Adrenal gland (tissue), 12 donors: ENCODE data around the gene AGA. TPM values are rescaled to one million over a fixed set of nuclear protein-coding genes. Genes with fewer than 3 reads are reported as not detected.

Source experiments
- DNase-seq, 7 donors: peaks; one replicate each; pipeline ENCODE4 v3.0.0-alpha.2; 2019 to 2020
- H3K27ac ChIP-seq, 5 donors: fragments of 200-600 bp; sonication (generic) in 4 of 5; 1 replicate in 3 of 5; 2 replicates in 2 of 5; pipeline versions ENCODE4 v1.5.1 to v1.8.0; 2016 to 2020; ENCODE audit warnings: mild to moderate bottlenecking in 1 of 5
- H3K27me3 ChIP-seq: fragments of 200-600 bp; 2 replicates; pipeline ENCODE4 v1.8.0; 2021
- H3K36me3 ChIP-seq, 2 donors: fragments of 200-600 bp; replicated peaks in 1 of 2; 1 replicate in 1 of 2; 2 replicates in 1 of 2; pipeline versions ENCODE4 v1.5.1 to v1.8.0; 2018 to 2022
- H3K4me1 ChIP-seq, 2 donors: fragments of 200-600 bp; replicated peaks in 1 of 2; 1 replicate in 1 of 2; 2 replicates in 1 of 2; pipeline versions ENCODE4 v1.5.1 to v1.8.0; 2018 to 2021
- H3K4me3 ChIP-seq, 4 donors: fragments of 200-600 bp; sonication (generic) in 3 of 4; one replicate each; pipeline ENCODE4 v1.5.1; 2016 to 2018
- H3K9me3 ChIP-seq, 3 donors: fragments of 200-600 bp; sonication (generic) in 1 of 3; replicated peaks in 1 of 3; 1 replicate in 2 of 3; 2 replicates in 1 of 3; pipeline versions ENCODE4 v1.5.1 to v1.8.0; 2016 to 2021
- CTCF ChIP-seq, 6 experiments: fragments of 450-650 bp in 4 of 6; fragments of 200-600 bp in 2 of 6; sonication (generic) in 1 of 6; IDR thresholded peaks; 1 replicate in 5 of 6; 2 replicates in 1 of 6; pipeline versions ENCODE4 v1.5.1 to v1.8.0; 2016 to 2021; ENCODE audit warnings: antibody characterized with exemption in 6 of 6, mild to moderate bottlenecking in 2 of 6, moderate library complexity in 1 of 6
- POLR2A ChIP-seq, 2 donors: fragments of 450-650 bp; IDR thresholded peaks; one replicate each; pipeline ENCODE4 v1.6.1; 2017; ENCODE audit warnings: antibody characterized with exemption in 2 of 2, mild to moderate bottlenecking in 2 of 2, moderate library complexity in 1 of 2
- WGBS, 4 donors: extraction: QIAGEN DNeasy Blood & Tissue Kit in 2 of 4; methylation state at CpG; one replicate each; pipeline versions ENCODE4 v1.1.5 to v1.1.7; 2013 to 2017; 5-methylcytosine and 5-hydroxymethylcytosine counted together
- intact Hi-C, 2 donors: fragments of 100-400 bp; cut with DNase I; formaldehyde crosslinking; loops; one replicate each; pipeline versions ENCODE4 v1.14.1 to v1.15.0; 2022 to 2023
- polyA plus RNA-seq, 3 donors: library from polyadenylated mRNA; stranded (reverse); fragments of 200-250 nt in 2 of 3; fragments of 350-450 nt in 1 of 3; fragmentation: Illumina TruSeq in 1 of 3; extraction: RNeasy Lipid Tissue Mini Kit (QIAGEN cat#74804) in 1 of 3; gene quantifications; one replicate each; pipeline ENCODE4 v1.2.3, GENCODE V29; 2013 to 2014
- total RNA-seq, 9 donors: library from RNA; depleted of rRNA in 4 of 9; stranded (reverse); fragments of >200 nt in 4 of 9; fragments of 120-200 nt in 1 of 9; fragmentation: NEBNext Ultra II Directional in 1 of 9; extraction: Animal tissue kit (Norgen Biotek cat#: 25700) in 1 of 9; gene quantifications; one replicate each; pipeline versions ENCODE4 v1.1.0 to v1.2.4, GENCODE V29; 2013 to 2023
- donor health status: healthy with polysubstance abuse.
- donor health status: Bipolar disorder and iron deficiency.
- donor health status: DM: yes; HTN: yes; CAD: no.
- donor health status: DM: no; HTN: no; CAD: no.
- donor health status: DM: no; HTN: no; CAD: no.
- donor health status: DM: yes; HTN: yes; CAD: no.

AGA gene
- total and polyA plus RNA-seq, 12 donors: 8.8 to 66.9 (median 27.6) TPM

- intact Hi-C loops: no loop called here
- 67 to 83% (median 75%) methylated on average over 1 of the region's 1 CpG for WGBS, 4 donors
Measured at GRCh38 chr4:177413076-177413475, 29.2 kb downstream of the AGA start.

DNA sequence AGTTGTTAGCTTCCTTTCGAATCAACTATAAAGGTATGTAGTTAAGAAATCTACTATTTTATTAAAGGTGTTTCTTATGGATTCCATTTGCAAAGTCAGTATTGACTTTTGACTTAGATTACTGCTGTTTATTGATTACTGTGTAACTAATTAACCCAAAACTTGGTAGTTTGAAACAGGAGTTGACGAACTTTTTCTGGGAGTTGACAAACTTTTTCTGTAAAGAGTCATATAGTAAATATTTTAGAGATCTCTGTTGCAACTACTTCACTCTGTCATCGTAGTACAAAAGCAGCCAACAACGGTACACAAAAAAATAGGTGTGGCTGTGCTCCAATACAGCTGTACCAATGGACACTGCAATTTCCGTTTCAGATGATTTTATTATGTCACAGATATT lies 30.2 kb downstream of the AGA start:
- WGBS, 4 donors: 72 to 79% (median 72%) methylated on average over 5 of the region's 5 CpGs

More at GRCh38 chr4:177413076-177413475, 29.2 kb downstream of the AGA start:
- no peaks in the 10 kb centered on the region for H3K36me3 ChIP-seq
- no peak overlapping the region for H3K4me3 ChIP-seq
- no peaks in the 10 kb centered on the region for H3K9me3 ChIP-seq
- no peaks in the 10 kb centered on the region for H3K27me3 ChIP-seq
- TF ChIP-seq CTCF (IDR thresholded peaks at IDR 0.05) (no peak), POLR2A (IDR thresholded peaks at IDR 0.05) (no peak)
- H3K4me1 ChIP-seq: no peaks in the 10 kb centered on the region
- no peak for DNase-seq
- no peak overlapping the region for H3K27ac ChIP-seq

DNA sequence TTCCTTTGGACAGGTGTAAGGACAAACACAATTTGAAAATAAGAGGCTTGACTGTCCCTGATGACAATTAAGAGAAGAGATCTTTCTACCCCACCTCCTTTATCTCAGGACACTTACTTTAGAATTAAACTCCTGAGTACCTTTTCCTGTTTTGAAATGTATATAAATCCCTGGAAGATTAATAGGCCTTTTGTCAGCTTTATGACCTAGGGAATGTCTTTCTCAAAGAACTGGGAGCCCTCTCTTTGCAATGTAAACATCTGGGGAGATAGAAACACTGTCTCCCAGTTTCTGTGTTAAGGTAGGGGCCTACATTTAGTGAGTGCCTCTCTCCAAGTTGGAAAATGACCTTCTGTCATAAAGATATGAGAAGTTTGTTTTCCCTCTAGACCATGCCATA lies 31.7 kb downstream of the AGA start:
- H3K4me3 ChIP-seq: no peak overlapping the region

More for the DNA sequence above, 30.2 kb downstream of the AGA start:
- no peak overlapping the region for H3K4me3 ChIP-seq
- no peaks in the 10 kb centered on the region for H3K9me3 ChIP-seq
- no peak for DNase-seq
- H3K4me1 ChIP-seq: no peaks in the 10 kb centered on the region
- H3K27me3 ChIP-seq: no peaks in the 10 kb centered on the region
- TF ChIP-seq POLR2A (IDR thresholded peaks at IDR 0.05): no peak
- no peak for TF ChIP-seq CTCF (IDR thresholded peaks at IDR 0.05)
- no peaks in the 10 kb centered on the region for H3K36me3 ChIP-seq
- intact Hi-C loops: no loop called here
- H3K27ac ChIP-seq: no peak overlapping the region

GRCh38 chr4:177408023-177408422 lies 34.2 kb downstream of the AGA start:
- Histone ChIP-seq H3K27me3 (no peaks in the 10 kb centered on the region), H3K36me3 (no peaks in the 10 kb centered on the region), H3K27ac (no peak overlapping the region), H3K9me3 (no peaks in the 10 kb centered on the region), H3K4me3 (no peak overlapping the region), H3K4me1 (no peaks in the 10 kb centered on the region)
- TF ChIP-seq POLR2A (IDR thresholded peaks at IDR 0.05) (no peak), CTCF (IDR thresholded peaks at IDR 0.05) (no peak)
- intact Hi-C loops: no loop called here
- 94 to 96% (median 95%) methylated on average over 25 of the region's 25 CpGs for WGBS, 4 donors
- DNase-seq: no peak

More for the DNA sequence above, 31.7 kb downstream of the AGA start:
- intact Hi-C loops: no loop called here
- no peaks in the 10 kb centered on the region for H3K9me3 ChIP-seq
- H3K4me1 ChIP-seq: no peaks in the 10 kb centered on the region
- no peak overlapping the region for H3K27ac ChIP-seq
- no peak for TF ChIP-seq POLR2A (IDR thresholded peaks at IDR 0.05)
- TF ChIP-seq CTCF (IDR thresholded peaks at IDR 0.05): no peak
- no peaks in the 10 kb centered on the region for H3K27me3 ChIP-seq
- no peak for DNase-seq
- H3K36me3 ChIP-seq: no peaks in the 10 kb centered on the region
